Panc1 (cell line): ENCODE results near the gene PDE10A. TPM values are rescaled to one million over a fixed set of nuclear protein-coding genes. Genes with fewer than 3 reads are reported as not detected.
"Not testable (repeated sequence)": the region's sequence is repeated elsewhere in the genome, so short reads cannot be mapped to it uniquely, and the experiment has no call there.

ENCODE experiments used
- ATAC-seq: fragments of 200-7000 bp; cut with Tn5 transposase; 2 replicates; pipeline ENCODE4 v1.9.1; 2020; ENCODE audit warnings: mild to moderate bottlenecking, moderate library complexity
- BruUV-seq: library from RNA; stranded (reverse); fragments of 400-500 nt; replicated peaks from 2 replicates; lab custom pipeline; 2021; lab: Mats Ljungman, UMichigan
- CTCF ChIA-PET: fragments of 300-600 bp; sonication (Branson Sonifier 250); formaldehyde crosslinking; loops from one replicate; lab custom pipeline; 2022; ENCODE audit warnings: antibody characterized with exemption; lab: Charles Lee
- POLR2A ChIA-PET: fragments of 300-600 bp; sonication (Branson Sonifier 250); formaldehyde crosslinking; loops from one replicate; lab custom pipeline; 2022; ENCODE audit warnings: antibody characterized with exemption; lab: Charles Lee
- DNase-seq: peaks from one replicate; pipeline ENCODE4 v3.0.0-alpha.2; 2010; ENCODE audit warnings: low read depth, low spot score
- H3K27ac ChIP-seq: 2 replicates; pipeline ENCODE4 v1.5.1; 2011; ENCODE audit warnings: mild to moderate bottlenecking, low read length, inconsistent platforms
- H3K27me3 ChIP-seq: fragments of 200-500 bp; sonication (Bioruptor generic); 2 replicates; pipeline ENCODE4 v1.6.0; 2014; ENCODE audit warnings: low read length, inconsistent platforms; ENCODE audit not compliant: control insufficient read depth, insufficient read depth
- H3K36me3 ChIP-seq: fragments of 200-500 bp; sonication (Bioruptor generic); 2 replicates; pipeline ENCODE4 v1.5.1; 2014; ENCODE audit warnings: inconsistent platforms, mild to moderate bottlenecking, low read length, moderate library complexity; ENCODE audit not compliant: control insufficient read depth, insufficient read depth
- H3K4me1 ChIP-seq: 2 replicates; pipeline ENCODE4 v1.5.1; 2011; ENCODE audit warnings: inconsistent platforms, mild to moderate bottlenecking, low read length, moderate library complexity; ENCODE audit not compliant: control insufficient read depth, insufficient read depth
- H3K4me3 ChIP-seq, 2 experiments: 2 replicates each; pipeline ENCODE4 v1.5.1; 2011 to 2012; ENCODE audit warnings: low read depth in 2 of 2, low read length in 2 of 2, mild to moderate bottlenecking in 2 of 2, inconsistent platforms in 1 of 2, moderate library complexity in 1 of 2
- H3K9me3 ChIP-seq: fragments of 200-500 bp; sonication (Bioruptor generic); 2 replicates; pipeline ENCODE4 v1.5.1; 2014; ENCODE audit warnings: low read depth, mild to moderate bottlenecking, inconsistent platforms, low read length, moderate library complexity; ENCODE audit not compliant: control insufficient read depth, insufficient read depth
- CTCF ChIP-seq: fragments of 450-650 bp; IDR thresholded peaks from 2 replicates; pipeline ENCODE4 v1.5.1; 2017; ENCODE audit warnings: mild to moderate bottlenecking
- POLR2AphosphoS5 ChIP-seq: IDR thresholded peaks from 2 replicates; pipeline ENCODE4 v1.6.1; 2012; ENCODE audit warnings: mild to moderate bottlenecking, low read depth, low read length, moderate library complexity
- REST ChIP-seq, 2 experiments: IDR thresholded peaks; 2 replicates each; pipeline ENCODE4 v1.6.1; 2011 to 2012; ENCODE audit warnings: low read depth in 2 of 2, control low read depth in 1 of 2, low read length in 1 of 2, mild to moderate bottlenecking in 1 of 2, moderate library complexity in 1 of 2; ENCODE audit not compliant: insufficient read depth in 1 of 2
- SIN3A ChIP-seq: IDR thresholded peaks from 2 replicates; pipeline ENCODE4 v1.6.1; 2012; ENCODE audit warnings: low read depth, mild to moderate bottlenecking, low read length, moderate library complexity, borderline replicate concordance; ENCODE audit not compliant: insufficient read depth
- TCF7L2 ChIP-seq: IDR thresholded peaks from 2 replicates; pipeline ENCODE4 v1.6.1; 2011; ENCODE audit warnings: mild to moderate bottlenecking, low read depth, low read length, inconsistent platforms
- in situ Hi-C: cut with HindIII; loops from 2 replicates; pipeline ENCODE4 v1.10.0; 2016; ENCODE audit warnings: low sequenced_read_pairs, low pct_unique_long_range_greater_than_20kb
- intact Hi-C: fragments of 100-400 bp; cut with micrococcal nuclease; formaldehyde crosslinking; loops from one replicate; pipeline ENCODE4 v1.10.0; 2022; ENCODE audit not compliant: unreplicated experiment
- total RNA-seq: library from RNA; stranded (reverse); gene quantifications from one replicate; pipeline ENCODE4 v1.2.1, GENCODE V29; 2021; ENCODE audit not compliant: unreplicated experiment

PDE10A gene
- total RNA-seq, 1 experiment from 2014 or later: 27.8 TPM

- Histone ChIP-seq H3K9me3 (peaks cover 14% of the 10 kb centered on the region; the same call in 1 of the 2 replicates), H3K27me3 (no peaks in the 10 kb centered on the region), H3K36me3 (no peaks in the 10 kb centered on the region), H3K27ac (no peak overlapping the region), H3K4me1 (peaks cover 31% of the 10 kb centered on the region), H3K4me3 (no peak overlapping the region)
- ChIA-PET CTCF (no interaction called here), POLR2A (no interaction called here)
- no TSS peak for BruUV-seq
- DNase-seq (no peak), ATAC-seq (no peak)
- in situ Hi-C loops: no loop called here
- no peak for TF ChIP-seq TCF7L2
- no peak for TF ChIP-seq SIN3A
- no peak for TF ChIP-seq REST (IDR thresholded peaks at IDR 0.05; ENCODE audit: insufficient read depth in 1 of 2, low read depth in 2 of 2, low read length in 1 of 2)
- no peak for TF ChIP-seq CTCF
- TF ChIP-seq POLR2AphosphoS5: no peak
- intact Hi-C loops: no loop called here
Observed at GRCh38 chr6:165557674-165558073, 105.4 kb downstream of the PDE10A start.

- POLR2A ChIA-PET: no interaction called here
- TF ChIP-seq POLR2AphosphoS5 (no peak), CTCF (no peak), REST (IDR thresholded peaks at IDR 0.05; ENCODE audit: insufficient read depth in 1 of 2, low read depth in 2 of 2, low read length in 1 of 2) (no peak), SIN3A (no peak), TCF7L2 (no peak)
- Histone ChIP-seq H3K4me1 (peaks cover 44% of the 10 kb centered on the region), H3K36me3 (no peaks in the 10 kb centered on the region), H3K9me3 (peaks cover 14% of the 10 kb centered on the region; the same call in 1 of the 2 replicates), H3K27me3 (no peaks in the 10 kb centered on the region), H3K4me3 (peak overlapping the region in 1 of 2 experiments; percentile 33; a peak in 2 of 4 replicates), H3K27ac (peak overlapping the region; percentile 68)
- ATAC-seq: peak; percentile 81
- BruUV-seq: no TSS peak
- peak; percentile 35 for DNase-seq
- in situ Hi-C loops (no loop called here), intact Hi-C loops (no loop called here)
- CTCF ChIA-PET: interaction anchor here (0.6 kb wide), 1 partner anchor 91 kb away, joined by 8 read pairs; no protein-coding TSS in a partner anchor
Observed at GRCh38 chr6:165556116-165556843, 106.8 kb downstream of the PDE10A start.

GRCh38 chr6:165554644-165555043 is 108.4 kb downstream of the PDE10A start:
- BruUV-seq, DNase-seq, CTCF ChIA-PET, intact Hi-C loops, in situ Hi-C loops, H3K9me3 ChIP-seq, POLR2A ChIA-PET, H3K36me3 ChIP-seq, H3K27me3 ChIP-seq, ATAC-seq, H3K4me3 ChIP-seq, H3K27ac ChIP-seq: not testable (repeated sequence)
- peaks cover 44% of the 10 kb centered on the region for H3K4me1 ChIP-seq
